HG03460 (cell line): ENCODE measurements around the gene DIS3L2.
"Not testable (repeated sequence)": the region's sequence is repeated elsewhere in the genome, so short reads cannot be mapped to it uniquely, and the experiment has no call there.

Source experiments
- ATAC-seq: cut with Tn5 transposase; IDR thresholded peaks from one replicate; pipeline ENCODE4 v1.9.1; 2021; ENCODE audit not compliant: unreplicated experiment

The DIS3L2 gene

DNA sequence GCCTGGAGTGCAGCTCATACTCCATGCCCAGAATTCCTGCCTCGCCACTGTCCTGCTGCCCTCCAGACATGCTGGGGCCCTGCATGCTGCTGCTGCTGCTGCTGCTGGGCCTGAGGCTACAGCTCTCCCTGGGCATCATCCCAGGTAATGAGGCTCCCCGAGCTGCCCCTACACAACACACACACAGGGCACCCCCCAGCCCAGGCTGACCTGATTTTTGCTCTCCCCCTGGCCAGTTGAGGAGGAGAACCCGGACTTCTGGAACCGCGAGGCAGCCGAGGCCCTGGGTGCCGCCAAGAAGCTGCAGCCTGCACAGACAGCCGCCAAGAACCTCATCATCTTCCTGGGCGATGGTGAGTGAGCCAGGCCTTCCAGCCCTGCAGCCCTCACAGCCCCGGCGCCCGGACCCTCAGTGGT lies 417.2 kb downstream of the DIS3L2 start, which contains the start of gene ALPP:
TSS of gene ALPP (plus strand) at position 17 of the 417 bp plus-strand sequence. CDS start at position 69, 52 bp downstream.
- ATAC-seq, result not testable (repeated sequence)

DNA sequence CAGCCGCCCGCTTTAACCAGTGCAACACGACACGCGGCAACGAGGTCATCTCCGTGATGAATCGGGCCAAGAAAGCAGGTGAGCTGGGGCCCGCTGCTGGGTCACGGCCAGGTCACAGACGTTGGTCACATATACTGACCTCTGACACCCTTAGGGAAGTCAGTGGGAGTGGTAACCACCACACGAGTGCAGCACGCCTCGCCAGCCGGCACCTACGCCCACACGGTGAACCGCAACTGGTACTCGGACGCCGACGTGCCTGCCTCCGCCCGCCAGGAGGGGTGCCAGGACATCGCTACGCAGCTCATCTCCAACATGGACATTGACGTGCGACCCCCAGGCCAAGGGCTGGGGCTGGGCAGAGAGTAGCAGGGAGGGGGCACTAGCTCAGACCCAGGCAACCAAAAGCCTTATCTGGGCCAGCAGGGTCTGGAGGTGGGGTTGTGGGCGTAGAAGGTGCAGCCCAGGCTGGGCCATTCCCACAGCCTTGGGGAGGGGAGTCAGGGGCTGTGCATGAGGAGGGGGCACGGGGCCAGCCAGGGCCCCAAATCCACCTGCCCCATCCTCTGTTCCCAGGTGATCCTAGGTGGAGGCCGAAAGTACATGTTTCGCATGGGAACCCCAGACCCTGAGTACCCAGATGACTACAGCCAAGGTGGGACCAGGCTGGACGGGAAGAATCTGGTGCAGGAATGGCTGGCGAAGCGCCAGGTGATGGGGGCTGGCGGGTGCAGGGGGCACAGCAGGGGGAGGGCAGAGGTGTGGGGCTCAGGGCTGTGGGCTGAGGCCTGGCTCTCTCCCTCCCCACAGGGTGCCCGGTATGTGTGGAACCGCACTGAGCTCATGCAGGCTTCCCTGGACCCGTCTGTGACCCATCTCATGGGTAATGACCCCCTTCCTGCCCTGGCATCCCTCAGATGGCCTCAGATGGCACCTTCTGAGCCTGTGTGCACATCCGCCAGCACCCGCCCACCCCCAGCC lies 418.4 kb downstream of the DIS3L2 start:
- not testable (repeated sequence) for ATAC-seq

DNA sequence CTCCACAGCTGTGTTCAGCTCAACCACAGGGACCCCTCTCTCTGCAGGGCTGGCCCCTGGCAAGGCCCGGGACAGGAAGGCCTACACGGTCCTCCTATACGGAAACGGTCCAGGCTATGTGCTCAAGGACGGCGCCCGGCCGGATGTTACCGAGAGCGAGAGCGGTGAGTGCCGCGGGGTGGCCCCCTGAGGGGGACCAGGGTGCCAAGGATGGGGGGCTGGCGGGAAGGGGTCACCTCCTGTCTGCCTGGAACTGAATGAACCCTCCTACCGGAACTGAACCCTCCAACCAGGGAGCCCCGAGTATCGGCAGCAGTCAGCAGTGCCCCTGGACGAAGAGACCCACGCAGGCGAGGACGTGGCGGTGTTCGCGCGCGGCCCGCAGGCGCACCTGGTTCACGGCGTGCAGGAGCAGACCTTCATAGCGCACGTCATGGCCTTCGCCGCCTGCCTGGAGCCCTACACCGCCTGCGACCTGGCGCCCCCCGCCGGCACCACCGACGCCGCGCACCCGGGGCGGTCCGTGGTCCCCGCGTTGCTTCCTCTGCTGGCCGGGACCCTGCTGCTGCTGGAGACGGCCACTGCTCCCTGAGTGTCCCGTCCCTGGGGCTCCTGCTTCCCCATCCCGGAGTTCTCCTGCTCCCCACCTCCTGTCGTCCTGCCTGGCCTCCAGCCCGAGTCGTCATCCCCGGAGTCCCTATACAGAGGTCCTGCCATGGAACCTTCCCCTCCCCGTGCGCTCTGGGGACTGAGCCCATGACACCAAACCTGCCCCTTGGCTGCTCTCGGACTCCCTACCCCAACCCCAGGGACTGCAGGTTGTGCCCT lies 419.9 kb downstream of the DIS3L2 start:
- not testable (repeated sequence) for ATAC-seq

DNA sequence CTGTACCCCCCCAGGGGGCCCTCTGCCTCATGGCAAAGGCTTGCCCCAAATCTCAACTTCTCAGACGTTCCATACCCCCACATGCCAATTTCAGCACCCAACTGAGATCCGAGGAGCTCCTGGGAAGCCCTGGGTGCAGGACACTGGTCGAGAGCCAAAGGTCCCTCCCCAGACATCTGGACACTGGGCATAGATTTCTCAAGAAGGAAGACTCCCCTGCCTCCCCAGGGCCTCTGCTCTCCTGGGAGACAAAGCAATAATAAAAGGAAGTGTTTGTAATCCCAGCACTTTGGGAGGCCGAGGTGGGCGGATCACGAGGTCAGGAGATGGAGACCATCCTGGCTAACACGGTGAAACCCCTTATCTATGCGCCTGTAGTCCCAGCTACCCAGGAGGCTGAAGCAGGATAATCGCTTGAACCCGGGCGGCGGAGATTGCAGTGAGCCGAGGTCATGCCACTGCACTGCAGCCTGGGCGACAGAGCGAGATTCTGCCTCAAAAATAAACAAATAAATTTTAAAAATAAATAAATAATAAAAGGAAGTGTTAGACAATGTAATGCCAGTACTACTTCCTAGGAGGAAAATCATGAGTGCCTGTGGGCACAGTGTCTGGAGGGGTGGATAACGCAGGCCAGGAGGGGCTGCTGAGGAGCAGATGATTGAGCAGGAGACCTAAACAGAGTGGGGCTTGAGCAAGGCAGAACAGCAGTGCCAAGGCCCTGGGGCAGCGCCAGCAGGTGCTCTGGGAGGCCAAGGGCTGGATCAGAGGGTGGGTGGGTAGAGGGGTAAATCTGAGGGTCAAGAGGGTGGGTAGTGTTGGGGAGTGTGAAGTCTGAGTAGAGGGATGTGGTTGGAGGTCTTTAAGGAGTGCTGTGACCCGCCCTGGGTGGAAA lies 421.1 kb downstream of the DIS3L2 start:
- ATAC-seq, result no peak

DNA sequence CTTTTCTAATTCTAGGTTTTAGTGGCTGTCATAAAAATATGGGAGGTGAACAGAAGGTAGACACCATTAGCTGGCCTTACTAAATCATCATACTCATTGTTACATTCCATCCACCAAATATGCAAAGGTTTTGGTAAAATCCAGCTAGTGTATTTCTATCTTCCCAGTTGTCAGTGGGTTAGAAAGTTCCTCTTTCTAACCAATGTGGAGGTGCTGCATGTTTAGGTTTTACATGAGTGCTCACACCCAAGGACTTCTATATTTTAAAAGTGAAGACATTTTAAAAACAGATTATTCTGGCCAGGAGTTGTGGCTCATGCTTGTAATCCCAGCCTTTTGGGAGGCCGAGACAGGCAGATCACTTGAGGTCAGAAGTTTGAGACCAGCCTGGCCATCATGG lies 423.0 kb downstream of the DIS3L2 start:
- no peak for ATAC-seq

DNA sequence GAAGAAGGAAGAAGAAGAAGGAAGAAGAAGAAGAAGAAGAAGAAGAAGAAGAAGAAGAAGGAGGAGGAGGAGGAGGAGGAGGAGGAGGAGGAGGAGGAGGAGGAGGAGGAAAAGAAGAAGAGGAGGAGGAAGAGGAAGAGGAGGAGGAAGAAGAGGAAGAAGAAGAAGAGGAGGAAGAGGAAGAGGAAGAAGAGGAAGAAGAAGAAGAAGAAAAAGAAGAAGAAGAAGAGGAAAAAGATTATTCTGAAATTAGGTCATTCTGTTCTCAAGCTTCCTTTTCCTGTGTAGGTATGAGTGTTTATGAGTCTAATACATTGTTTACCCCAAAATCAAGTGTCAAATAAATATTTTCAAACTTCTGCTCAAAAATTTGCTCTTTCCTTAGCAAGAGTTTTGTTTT lies 423.5 kb downstream of the DIS3L2 start:
- ATAC-seq, result not testable (repeated sequence)

DNA sequence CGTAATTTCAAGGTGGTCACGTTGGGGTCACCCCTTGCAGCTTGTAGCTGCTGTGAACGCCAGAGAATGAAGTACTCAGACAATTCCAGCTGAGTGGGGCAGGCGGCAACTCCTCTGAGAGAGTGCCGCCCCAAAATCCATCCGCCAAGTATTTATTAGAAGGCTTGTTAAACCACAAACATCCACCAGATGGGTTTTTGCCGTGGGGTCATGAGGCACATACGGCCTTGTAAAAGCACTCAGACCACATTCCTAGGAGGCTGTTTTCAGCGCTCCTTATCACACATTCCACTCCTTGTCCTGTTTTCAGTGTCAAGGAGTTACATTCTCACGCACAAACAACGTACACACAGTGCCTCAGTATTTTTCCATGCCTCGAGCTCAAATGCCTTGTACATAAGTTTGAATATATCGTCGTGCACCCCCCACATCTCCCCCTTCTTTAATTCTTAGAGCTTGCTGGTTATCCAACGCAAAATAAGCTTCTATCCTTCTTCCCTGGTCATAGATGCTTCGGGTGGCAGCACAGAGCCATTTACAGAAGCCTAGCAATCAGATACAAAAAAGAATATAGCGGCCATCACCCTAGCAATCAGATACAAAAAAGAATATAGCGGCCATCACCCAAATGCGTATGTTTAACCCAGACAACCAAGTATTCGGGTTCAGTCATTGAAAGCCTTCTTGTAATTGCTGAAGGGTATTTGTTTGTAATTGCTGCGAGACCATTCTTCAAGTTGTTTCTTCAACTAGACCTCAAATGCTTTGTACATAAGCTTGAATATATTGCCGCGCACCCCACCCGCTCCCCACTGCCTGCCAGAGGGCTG lies 424.4 kb downstream of the DIS3L2 start:
- ATAC-seq, result no peak

- ATAC-seq, result no peak
Measured at GRCh38 chr2:232386490-232386739, 424.9 kb downstream of the DIS3L2 start.
